Hepatocyte (in vitro differentiated cells): ENCODE results near the gene RBM48. TPM values are rescaled to one million over a fixed set of nuclear protein-coding genes. Genes with fewer than 3 reads are reported as not detected.

ENCODE experiments used
- DNase-seq: peaks from one replicate; pipeline ENCODE4 v3.0.0-alpha.2; 2016; ENCODE audit warnings: low spot score
- H2AFZ ChIP-seq: fragments of 200-600 bp; sonication (generic); 2 replicates; pipeline ENCODE4 v1.6.0; 2016; ENCODE audit warnings: antibody characterized with exemption, mild to moderate bottlenecking
- H3K27ac ChIP-seq: fragments of 200-600 bp; sonication (generic); 2 replicates; pipeline ENCODE4 v1.5.1; 2016; ENCODE audit warnings: mild to moderate bottlenecking
- H3K27me3 ChIP-seq: fragments of 200-600 bp; sonication (generic); 2 replicates; pipeline ENCODE4 v1.6.1; 2016
- H3K36me3 ChIP-seq: fragments of 200-600 bp; sonication (generic); replicated peaks from 2 replicates; pipeline ENCODE4 v1.5.1; 2016; ENCODE audit warnings: low read depth; ENCODE audit not compliant: insufficient read depth
- H3K4me1 ChIP-seq: fragments of 200-600 bp; sonication (generic); 2 replicates; pipeline ENCODE4 v1.5.1; 2016; ENCODE audit warnings: mild to moderate bottlenecking, moderate library complexity; ENCODE audit not compliant: insufficient read depth
- H3K4me2 ChIP-seq: fragments of 200-600 bp; sonication (generic); 2 replicates; pipeline ENCODE4 v1.6.0; 2016
- H3K4me3 ChIP-seq: fragments of 200-600 bp; sonication (generic); 2 replicates; pipeline ENCODE4 v1.5.1; 2016; ENCODE audit warnings: mild to moderate bottlenecking
- H3K79me2 ChIP-seq: fragments of 200-600 bp; sonication (generic); 2 replicates; pipeline ENCODE4 v1.6.0; 2017; ENCODE audit warnings: mild to moderate bottlenecking
- H3K9me2 ChIP-seq: fragments of 200-600 bp; sonication (generic); replicated peaks from 2 replicates; pipeline ENCODE4 v1.6.0; 2017; ENCODE audit warnings: mild to moderate bottlenecking; ENCODE audit not compliant: insufficient read depth
- H3K9me3 ChIP-seq: fragments of 200-600 bp; sonication (generic); 2 replicates; pipeline ENCODE4 v1.5.1; 2016; ENCODE audit warnings: low read depth, mild to moderate bottlenecking
- H4K20me1 ChIP-seq: fragments of 200-600 bp; sonication (generic); 2 replicates; pipeline ENCODE4 v1.6.0; 2016; ENCODE audit warnings: mild to moderate bottlenecking; ENCODE audit not compliant: insufficient read depth, poor library complexity, severe bottlenecking
- EZH2 ChIP-seq: fragments of 200-600 bp; sonication (generic); IDR thresholded peaks from 2 replicates; pipeline ENCODE4 v1.6.1; 2016; ENCODE audit warnings: antibody characterized with exemption, mild to moderate bottlenecking, borderline replicate concordance
- EZH2phosphoT487 ChIP-seq: fragments of 200-600 bp; sonication (generic); IDR thresholded peaks from one replicate; pipeline ENCODE4 v1.6.1; 2018; ENCODE audit warnings: antibody characterized with exemption, mild to moderate bottlenecking, low read depth, moderate library complexity; ENCODE audit not compliant: unreplicated experiment, severe bottlenecking
- WGBS: methylation state at CpG from one replicate; pipeline ENCODE4 v1.1.6; 2016; ENCODE audit warnings: low lambda C conversion rate; ENCODE audit errors: missing lambda C conversion rate; 5-methylcytosine and 5-hydroxymethylcytosine counted together
- polyA plus RNA-seq: library from polyadenylated mRNA; unstranded; fragments of >200 nt; fragmentation: Nextera tagmentation; extraction: Ambion mirVana; gene quantifications from 2 replicates; pipeline ENCODE4 v1.2.1, GENCODE V29; 2016
- total RNA-seq: library from RNA; depleted of rRNA; stranded (reverse); fragments of >200 nt; gene quantifications from 2 replicates; pipeline ENCODE4 v1.2.3, GENCODE V29; 2014
- TF ChIP-seq, protein P1 (sequence below): fragments of 200-600 bp; sonication (generic); IDR thresholded peaks from 2 replicates; pipeline ENCODE4 v1.5.1; 2016; ENCODE audit warnings: antibody characterized with exemption, mild to moderate bottlenecking; ENCODE audit not compliant: poor library complexity

Gene RBM48
- total and polyA plus RNA-seq, 2 experiments from 2014 or later: 8.4 to 15.7 TPM

GRCh38 chr7:92586841-92587240 is 58.2 kb downstream of the RBM48 start:
- Histone ChIP-seq H4K20me1 (peaks cover 71% of the 10 kb centered on the region), H3K9me2 (no peaks in the 10 kb centered on the region), H3K27ac (peak overlapping the region; percentile 9), H3K4me3 (no peak overlapping the region), H2AFZ (no peak overlapping the region), H3K27me3 (no peaks in the 10 kb centered on the region), H3K79me2 (peaks cover 80% of the 10 kb centered on the region), H3K36me3 (no peaks in the 10 kb centered on the region), H3K9me3 (no peaks in the 10 kb centered on the region), H3K4me1 (peaks cover 22% of the 10 kb centered on the region), H3K4me2 (peak overlapping the region; percentile 42)
- TF ChIP-seq, protein P1, sequence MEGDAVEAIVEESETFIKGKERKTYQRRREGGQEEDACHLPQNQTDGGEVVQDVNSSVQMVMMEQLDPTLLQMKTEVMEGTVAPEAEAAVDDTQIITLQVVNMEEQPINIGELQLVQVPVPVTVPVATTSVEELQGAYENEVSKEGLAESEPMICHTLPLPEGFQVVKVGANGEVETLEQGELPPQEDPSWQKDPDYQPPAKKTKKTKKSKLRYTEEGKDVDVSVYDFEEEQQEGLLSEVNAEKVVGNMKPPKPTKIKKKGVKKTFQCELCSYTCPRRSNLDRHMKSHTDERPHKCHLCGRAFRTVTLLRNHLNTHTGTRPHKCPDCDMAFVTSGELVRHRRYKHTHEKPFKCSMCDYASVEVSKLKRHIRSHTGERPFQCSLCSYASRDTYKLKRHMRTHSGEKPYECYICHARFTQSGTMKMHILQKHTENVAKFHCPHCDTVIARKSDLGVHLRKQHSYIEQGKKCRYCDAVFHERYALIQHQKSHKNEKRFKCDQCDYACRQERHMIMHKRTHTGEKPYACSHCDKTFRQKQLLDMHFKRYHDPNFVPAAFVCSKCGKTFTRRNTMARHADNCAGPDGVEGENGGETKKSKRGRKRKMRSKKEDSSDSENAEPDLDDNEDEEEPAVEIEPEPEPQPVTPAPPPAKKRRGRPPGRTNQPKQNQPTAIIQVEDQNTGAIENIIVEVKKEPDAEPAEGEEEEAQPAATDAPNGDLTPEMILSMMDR: no peak
- TF ChIP-seq EZH2phosphoT487 (no peak), EZH2 (no peak)
- WGBS: 84% methylated on average over 4 of the region's 4 CpGs
- DNase-seq: no peak

Other genes with a start within 250 kb of the RBM48 start
- 27.5 and 33.2 TPM in 2 replicates for gene GATAD1, start 81.3 kb upstream of the RBM48 start, total RNA-seq
- 25.3 and 28.7 TPM in 2 replicates for gene GATAD1, start 81.3 kb upstream of the RBM48 start, polyA plus RNA-seq
- 0.37 TPM in 1 of 2 replicates, not detected in the other for gene ERVW-1, start 50.8 kb upstream of the RBM48 start, total RNA-seq
- 0.23 TPM in 1 of 2 replicates, not detected in the other for gene ERVW-1, start 50.8 kb upstream of the RBM48 start, polyA plus RNA-seq
- gene PEX1, start 275 bp upstream of the RBM48 start, total RNA-seq: 20.1 and 23.2 TPM in 2 replicates
- 6.8 and 10.6 TPM in 2 replicates for gene PEX1, start 275 bp upstream of the RBM48 start, polyA plus RNA-seq
- 24.1 and 28.2 TPM in 2 replicates for gene FAM133B, start 61.6 kb downstream of the RBM48 start, total RNA-seq
- 29.8 and 38.8 TPM in 2 replicates for gene FAM133B, start 61.6 kb downstream of the RBM48 start, polyA plus RNA-seq